TTC549 (cell line): ENCODE results near the gene NSD2.
"Not testable (repeated sequence)": the region's sequence is repeated elsewhere in the genome, so short reads cannot be mapped to it uniquely, and the experiment has no call there.

Source experiments
- FAIRE-seq: peaks from 2 replicates; lab custom pipeline; 2012; peaks lifted over from hg19 to GRCh38; lab: Jason Lieb, UNC

The NSD2 gene

DNA sequence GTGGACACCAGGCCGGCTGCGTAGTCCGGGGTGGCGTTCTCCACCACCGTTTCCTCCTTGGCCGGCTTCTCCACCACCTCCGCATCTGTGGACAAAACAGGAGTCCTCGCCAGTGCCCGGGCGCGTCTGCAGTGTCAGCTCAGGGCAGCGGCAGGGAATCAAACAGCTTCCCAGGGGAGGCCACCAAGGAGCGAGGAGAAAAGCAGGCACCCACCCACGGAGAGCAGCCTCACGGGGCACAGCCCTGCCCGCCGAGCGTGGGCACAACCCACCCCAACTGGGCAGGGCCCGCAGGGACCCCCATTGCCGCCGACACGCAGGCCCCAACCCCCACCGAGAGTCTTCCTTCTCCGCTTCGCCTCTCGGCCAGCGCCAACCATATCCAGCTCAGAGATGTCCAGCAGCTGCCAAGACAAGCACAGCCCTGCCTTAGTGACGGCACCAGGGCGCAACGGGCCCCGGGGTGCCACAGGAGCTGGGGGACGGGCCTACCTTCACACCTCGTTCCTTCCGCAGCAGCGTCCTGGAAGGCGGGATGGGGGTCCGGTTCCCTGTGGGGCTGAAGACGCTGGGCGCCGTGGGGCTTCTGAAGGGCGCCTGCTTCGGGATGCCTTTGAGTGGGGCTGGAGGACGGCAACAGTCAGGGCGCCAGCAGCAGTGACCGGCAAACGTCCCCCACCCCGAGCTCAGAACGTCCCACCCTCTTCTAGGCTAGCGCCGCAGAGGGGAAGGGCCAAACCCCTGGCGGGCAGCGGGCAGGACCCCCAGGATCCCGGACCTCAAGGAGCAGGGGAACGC, 114.8 kb downstream of the NSD2 start:
- no peak for FAIRE-seq

DNA sequence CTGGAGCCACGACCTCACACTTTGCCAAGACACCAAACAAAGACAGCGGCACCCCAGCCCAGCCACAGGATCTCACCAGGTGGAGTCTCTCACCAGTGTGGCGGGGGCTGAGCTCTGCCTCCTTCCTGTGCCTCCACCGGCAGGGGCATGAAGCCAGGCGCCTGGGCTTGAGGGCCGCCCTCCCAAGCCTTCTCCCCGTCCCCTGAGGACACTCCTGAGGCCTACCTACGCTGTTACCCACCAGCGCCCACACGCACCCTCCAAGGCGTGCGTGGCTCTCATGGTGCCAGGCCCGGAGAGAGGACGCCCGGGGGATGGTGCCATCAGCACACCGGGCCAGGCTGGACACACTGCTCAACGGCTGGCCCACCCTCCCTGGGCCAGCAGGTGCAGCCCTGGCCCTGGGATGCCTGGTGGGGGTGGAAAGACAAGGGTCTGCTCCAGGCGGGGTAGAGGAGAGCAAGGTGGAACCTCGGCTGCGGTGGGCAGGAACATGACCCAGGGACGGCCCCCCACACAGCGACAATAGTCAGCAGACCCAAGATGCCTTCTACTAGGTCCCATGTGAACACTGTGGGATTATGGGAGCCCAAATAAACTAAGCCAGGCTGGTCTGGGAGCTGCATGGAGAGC, 115.5 kb downstream of the NSD2 start:
- no peak for FAIRE-seq

- no peak for FAIRE-seq
Measured at GRCh38 chr4:1987296-1987695, 116.1 kb downstream of the NSD2 start.

- no peak for FAIRE-seq
Measured at GRCh38 chr4:1987721-1988326, 116.6 kb downstream of the NSD2 start.

- no peak for FAIRE-seq
Measured at GRCh38 chr4:1988327-1988724, 117.1 kb downstream of the NSD2 start.

DNA sequence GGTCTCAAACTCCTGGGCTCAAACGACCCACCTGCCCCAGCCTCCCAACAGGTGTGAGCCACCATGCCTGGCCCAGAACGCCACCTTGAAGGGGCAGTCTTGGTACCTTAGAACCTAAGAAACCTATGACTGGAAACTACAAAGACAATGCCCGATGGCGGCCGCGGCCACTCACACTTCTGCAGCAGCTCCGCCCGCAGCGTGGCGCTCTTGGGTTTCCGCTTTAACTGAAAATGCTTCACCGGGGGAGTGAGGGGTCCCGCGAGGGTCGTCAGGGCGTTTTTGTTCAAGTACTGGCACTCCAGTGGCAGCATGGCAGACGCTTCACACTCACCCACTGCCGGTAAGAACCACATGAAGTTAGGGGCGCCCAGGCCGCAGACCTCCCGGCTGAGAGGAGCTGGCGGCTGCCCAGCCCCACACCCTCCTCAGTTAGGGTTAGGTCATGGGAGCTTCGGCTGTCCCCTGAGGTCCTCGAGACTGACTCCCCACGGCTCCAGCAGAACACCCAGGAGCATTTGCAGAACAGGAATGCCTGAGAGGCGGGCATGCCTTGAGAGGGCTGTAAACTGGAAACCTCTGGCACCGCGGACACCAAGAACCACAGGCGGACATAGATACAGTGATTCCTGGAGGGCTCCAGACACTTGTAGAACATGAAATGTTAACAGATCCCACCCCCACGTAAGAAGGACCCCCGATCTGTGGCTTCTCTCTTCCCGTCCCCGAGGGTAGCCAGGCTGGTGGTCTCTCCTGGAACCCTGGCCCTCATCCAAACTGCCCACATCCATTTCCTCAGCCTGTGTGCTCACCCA, 118.5 kb downstream of the NSD2 start:
- FAIRE-seq: no peak

DNA sequence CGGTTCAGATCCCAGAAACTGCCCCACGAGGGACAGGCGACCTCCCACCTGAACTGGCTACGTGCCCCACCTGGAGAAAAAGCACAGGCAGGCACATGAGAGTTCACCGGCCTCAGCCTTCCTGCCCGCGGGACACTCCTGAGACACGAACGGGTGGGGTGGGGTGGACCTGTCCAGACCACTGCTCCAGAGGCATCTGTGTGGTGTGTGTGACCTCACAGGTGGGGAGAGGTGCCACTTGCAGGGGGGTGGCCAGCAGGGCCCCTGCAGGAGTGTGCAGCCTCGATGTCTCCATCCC, 119.1 kb downstream of the NSD2 start:
- no peak for FAIRE-seq

DNA sequence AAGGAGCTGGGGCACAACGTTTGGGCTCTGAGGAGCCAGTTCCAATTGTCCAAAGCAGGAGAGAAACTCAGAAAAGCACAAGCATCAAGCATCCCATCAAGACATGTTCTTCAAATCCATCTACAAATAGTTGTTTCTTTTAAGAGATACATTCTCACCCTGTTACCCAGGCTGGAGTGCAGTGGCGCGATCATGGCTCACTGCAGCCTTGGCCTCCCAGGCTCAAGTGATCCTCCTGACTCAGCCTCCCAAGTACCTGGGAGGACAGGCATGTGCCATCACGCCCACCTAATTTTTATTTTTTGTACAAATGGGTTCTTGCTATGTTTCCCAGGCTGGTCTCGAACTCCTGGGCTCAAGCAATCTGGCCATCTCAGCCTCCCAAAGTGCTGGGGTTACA, 119.5 kb downstream of the NSD2 start:
- no peak for FAIRE-seq

DNA sequence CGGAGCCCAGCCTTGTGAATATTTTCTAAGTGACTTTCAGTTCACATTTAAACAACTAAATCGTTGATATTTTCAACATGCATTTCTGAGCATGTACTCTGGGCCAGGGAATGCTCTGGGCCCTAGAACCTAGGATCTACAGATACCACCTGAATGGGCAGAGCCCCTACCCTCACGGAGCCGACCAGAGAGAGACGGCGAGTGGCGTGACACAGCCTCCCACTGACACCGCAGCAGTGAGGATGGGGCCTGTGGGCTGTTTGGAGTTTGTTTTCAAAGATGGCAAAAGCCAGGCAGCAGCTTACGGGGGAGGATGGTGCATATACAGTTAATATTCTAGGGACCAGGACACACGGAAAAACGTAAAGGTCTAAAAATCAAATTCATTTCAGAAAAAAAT, 119.9 kb downstream of the NSD2 start:
- FAIRE-seq: no peak

- no peak for FAIRE-seq
Measured at GRCh38 chr4:1991596-1992434, 120.6 kb downstream of the NSD2 start.

- no peak for FAIRE-seq
Measured at GRCh38 chr4:1992468-1993168, 121.4 kb downstream of the NSD2 start.

DNA sequence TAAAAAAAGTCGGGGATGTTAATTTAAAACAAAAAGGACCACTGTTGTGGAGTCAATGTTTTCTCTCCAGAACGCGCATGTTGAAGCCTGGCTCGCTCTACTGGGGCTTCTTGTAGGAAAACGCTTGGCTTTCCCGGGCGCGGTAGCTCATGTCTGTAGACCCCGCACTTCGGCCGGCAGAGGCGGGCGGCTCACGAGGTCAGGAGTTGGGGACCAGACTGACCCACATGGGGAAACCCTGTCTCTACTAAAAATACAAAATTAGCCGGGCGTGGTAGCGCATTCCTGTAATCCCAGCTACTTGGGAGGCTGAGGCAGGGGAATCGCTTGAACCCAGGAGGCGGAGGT, 122.0 kb downstream of the NSD2 start:
- no peak for FAIRE-seq

- FAIRE-seq: not testable (repeated sequence)
Measured at GRCh38 chr4:1993718-1994516, 122.7 kb downstream of the NSD2 start.

- FAIRE-seq: no peak
Measured at GRCh38 chr4:1994938-1995337, 123.7 kb downstream of the NSD2 start.

- FAIRE-seq: no peak
Measured at GRCh38 chr4:1996866-1997611, 125.8 kb downstream of the NSD2 start.

- no peak for FAIRE-seq
Measured at GRCh38 chr4:1997712-1998111, 126.5 kb downstream of the NSD2 start.

DNA sequence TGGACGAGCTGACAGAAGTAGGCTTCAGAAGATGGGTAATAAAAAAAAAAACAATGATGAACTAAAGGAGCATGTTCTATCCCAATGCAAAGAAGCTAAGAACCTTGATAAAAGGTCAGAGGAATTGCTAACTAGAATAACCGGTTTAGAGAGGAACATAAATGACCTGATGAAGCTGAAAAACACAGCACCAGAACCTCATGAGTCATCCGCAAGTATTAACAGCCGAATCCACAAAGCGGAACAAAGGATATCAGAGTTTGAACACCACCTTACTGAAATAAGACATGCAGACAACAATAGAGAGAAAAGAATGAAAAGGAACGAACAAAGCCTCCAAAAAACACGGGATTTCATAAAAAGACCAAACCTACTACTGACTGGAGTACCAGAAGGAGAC, 127.1 kb downstream of the NSD2 start:
- no peak for FAIRE-seq

- FAIRE-seq: not testable (repeated sequence)
Measured at GRCh38 chr4:1999308-1999707, 128.1 kb downstream of the NSD2 start.

DNA sequence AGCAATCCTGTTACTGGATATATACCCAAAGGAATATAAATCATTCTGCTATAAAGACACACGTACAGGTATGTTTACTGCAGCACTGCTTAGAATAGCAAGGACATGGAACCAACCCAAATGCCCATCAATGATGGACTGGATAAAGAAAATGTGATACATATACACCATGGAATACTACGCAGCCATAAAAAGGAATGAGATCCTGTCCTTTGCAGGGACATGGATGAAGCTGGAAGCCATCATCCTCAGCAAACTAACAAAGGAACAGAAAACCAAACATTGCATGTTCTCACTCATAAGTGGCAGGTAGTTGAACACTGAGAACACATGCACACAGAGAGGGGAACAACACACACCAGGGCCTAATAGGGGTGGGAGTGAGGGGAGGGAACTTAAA, 132.2 kb downstream of the NSD2 start:
- not testable (repeated sequence) for FAIRE-seq

- FAIRE-seq: no peak
Measured at GRCh38 chr4:2006367-2006766, 135.2 kb downstream of the NSD2 start.
